ENCODE results near the gene MAP3K6.

The MAP3K6 gene

DNA sequence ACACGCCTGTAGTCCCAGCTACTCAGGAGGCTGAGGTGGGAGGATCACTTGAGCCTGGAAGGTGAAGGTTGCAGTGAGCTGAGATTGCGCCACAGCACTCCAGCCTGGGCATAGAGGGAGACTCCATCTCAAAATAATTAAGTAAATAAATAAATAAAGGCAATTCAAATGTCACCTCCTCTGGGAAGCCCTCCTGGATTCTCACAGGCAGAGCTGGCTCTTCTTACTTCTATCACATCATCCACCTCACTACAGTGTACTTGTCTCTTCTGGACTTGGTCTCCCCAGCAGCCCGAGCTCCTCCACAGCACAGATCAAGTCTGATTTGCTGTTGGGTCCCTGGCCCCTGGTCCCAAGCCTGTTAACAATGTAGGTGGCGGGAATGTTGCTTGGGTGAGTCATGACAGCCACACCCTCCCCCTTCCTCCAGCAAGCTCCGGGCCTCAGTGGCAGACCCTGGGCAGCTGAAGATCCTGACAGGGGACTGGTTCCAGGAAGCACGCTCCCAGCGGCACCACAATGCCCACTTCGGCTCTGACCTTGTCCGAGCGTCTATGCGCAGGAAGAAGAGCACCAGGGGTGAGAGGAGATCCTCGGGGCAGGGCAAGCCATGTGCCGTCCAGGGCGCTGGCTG lies 19.7 kb downstream of the MAP3K6 start:
- Histone ChIP-seq H3K36me3 (replicated peaks; ENCODE audit: insufficient read depth, low read length) (no peaks in the 10 kb centered on the region), H3K9ac (ENCODE audit: low read length) (no peak overlapping the region), H3K27me3 (replicated peaks; ENCODE audit: insufficient read depth, low read length) (no peaks in the 10 kb centered on the region), H3K79me2 (ENCODE audit: low read length) (no peaks in the 10 kb centered on the region), H3K9me3 (replicated peaks; ENCODE audit: insufficient read depth, low read length) (no peaks in the 10 kb centered on the region), H3K4me3 (ENCODE audit: low read length) (no peak overlapping the region), H3K4me1 (ENCODE audit: low read length) (peaks cover 4% of the 10 kb centered on the region), H3F3A (ENCODE audit: insufficient read depth, low read length) (no peaks in the 10 kb centered on the region), H2AFZ (ENCODE audit: low read length) (no peak overlapping the region), H4K20me1 (ENCODE audit: insufficient read depth, low read length) (no peaks in the 10 kb centered on the region), H3K4me2 (ENCODE audit: low read depth, low read length) (no peak overlapping the region), H3K27ac (ENCODE audit: low read length) (no peak overlapping the region), H3K9me2 (replicated peaks; ENCODE audit: insufficient read depth, low read length) (no peaks in the 10 kb centered on the region)
- TF ChIP-seq EZH2phosphoT487 (IDR thresholded peaks at IDR 0.05; ENCODE audit: low read length), result no peak
- no peak for TF ChIP-seq EZH2 (optimal IDR thresholded peaks at IDR 0.05; ENCODE audit: low read depth, low read length)
- TF ChIP-seq, protein P1, sequence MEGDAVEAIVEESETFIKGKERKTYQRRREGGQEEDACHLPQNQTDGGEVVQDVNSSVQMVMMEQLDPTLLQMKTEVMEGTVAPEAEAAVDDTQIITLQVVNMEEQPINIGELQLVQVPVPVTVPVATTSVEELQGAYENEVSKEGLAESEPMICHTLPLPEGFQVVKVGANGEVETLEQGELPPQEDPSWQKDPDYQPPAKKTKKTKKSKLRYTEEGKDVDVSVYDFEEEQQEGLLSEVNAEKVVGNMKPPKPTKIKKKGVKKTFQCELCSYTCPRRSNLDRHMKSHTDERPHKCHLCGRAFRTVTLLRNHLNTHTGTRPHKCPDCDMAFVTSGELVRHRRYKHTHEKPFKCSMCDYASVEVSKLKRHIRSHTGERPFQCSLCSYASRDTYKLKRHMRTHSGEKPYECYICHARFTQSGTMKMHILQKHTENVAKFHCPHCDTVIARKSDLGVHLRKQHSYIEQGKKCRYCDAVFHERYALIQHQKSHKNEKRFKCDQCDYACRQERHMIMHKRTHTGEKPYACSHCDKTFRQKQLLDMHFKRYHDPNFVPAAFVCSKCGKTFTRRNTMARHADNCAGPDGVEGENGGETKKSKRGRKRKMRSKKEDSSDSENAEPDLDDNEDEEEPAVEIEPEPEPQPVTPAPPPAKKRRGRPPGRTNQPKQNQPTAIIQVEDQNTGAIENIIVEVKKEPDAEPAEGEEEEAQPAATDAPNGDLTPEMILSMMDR (IDR thresholded peaks at IDR 0.05; ENCODE audit: low read length), result no peak
- DNase-seq, result no peak

DNA sequence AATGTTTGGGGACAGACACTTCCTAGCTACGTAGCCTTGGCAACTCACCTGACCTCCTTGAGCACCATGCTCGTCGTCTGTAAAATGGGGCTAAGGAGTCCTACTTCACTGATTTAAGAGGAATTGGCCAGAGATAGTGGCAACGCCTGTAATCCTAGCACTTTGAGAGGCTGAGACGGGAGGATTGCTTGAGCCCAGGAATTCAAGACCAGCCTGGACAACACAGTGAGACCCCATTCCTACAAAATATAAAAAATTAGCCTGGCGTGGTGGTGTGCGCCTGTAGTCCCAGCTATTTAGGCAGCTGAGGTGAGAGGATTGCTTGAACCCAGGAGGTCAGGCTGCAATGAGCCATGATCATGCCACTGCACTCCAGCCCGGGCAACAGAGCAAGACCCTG lies 20.4 kb downstream of the MAP3K6 start:
- Histone ChIP-seq H3K4me3 (ENCODE audit: low read length) (no peak overlapping the region), H3K27ac (ENCODE audit: low read length) (no peak overlapping the region), H3K9ac (ENCODE audit: low read length) (no peak overlapping the region), H3K4me2 (ENCODE audit: low read depth, low read length) (no peak overlapping the region), H3K79me2 (ENCODE audit: low read length) (no peaks in the 10 kb centered on the region), H2AFZ (ENCODE audit: low read length) (no peak overlapping the region), H3K36me3 (replicated peaks; ENCODE audit: insufficient read depth, low read length) (no peaks in the 10 kb centered on the region), H3K9me2 (replicated peaks; ENCODE audit: insufficient read depth, low read length) (no peaks in the 10 kb centered on the region), H3K4me1 (ENCODE audit: low read length) (peaks cover 9% of the 10 kb centered on the region), H3K9me3 (replicated peaks; ENCODE audit: insufficient read depth, low read length) (no peaks in the 10 kb centered on the region), H4K20me1 (ENCODE audit: insufficient read depth, low read length) (no peaks in the 10 kb centered on the region), H3F3A (ENCODE audit: insufficient read depth, low read length) (no peaks in the 10 kb centered on the region), H3K27me3 (replicated peaks; ENCODE audit: insufficient read depth, low read length) (no peaks in the 10 kb centered on the region)
- DNase-seq, result no peak
- TF ChIP-seq EZH2 (optimal IDR thresholded peaks at IDR 0.05; ENCODE audit: low read depth, low read length), result no peak

DNA sequence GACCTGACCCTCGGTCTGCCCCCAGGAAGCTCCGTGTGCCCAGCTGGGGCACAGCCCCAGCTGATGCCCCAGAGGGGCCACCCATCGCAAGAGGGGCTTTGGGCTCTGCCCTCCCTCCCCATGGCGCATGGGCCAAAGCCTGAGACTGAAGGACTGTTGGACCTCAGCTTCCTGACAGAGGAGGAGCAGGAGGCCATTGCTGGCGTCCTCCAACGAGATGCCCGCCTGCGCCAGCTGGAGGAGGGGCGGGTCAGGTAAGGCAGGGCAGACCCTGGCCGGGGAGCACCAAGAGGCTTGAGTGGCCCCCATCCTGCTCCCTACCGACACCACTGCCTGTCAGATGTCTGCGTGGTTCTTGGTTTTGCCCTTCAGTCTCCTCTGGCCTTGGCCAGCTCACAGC lies 21.5 kb downstream of the MAP3K6 start:
- Histone ChIP-seq H3K4me3 (ENCODE audit: low read length) (no peak overlapping the region), H3K9ac (ENCODE audit: low read length) (no peak overlapping the region), H3K27me3 (replicated peaks; ENCODE audit: insufficient read depth, low read length) (no peaks in the 10 kb centered on the region), H3K9me2 (replicated peaks; ENCODE audit: insufficient read depth, low read length) (no peaks in the 10 kb centered on the region), H3F3A (ENCODE audit: insufficient read depth, low read length) (no peaks in the 10 kb centered on the region), H3K4me2 (ENCODE audit: low read depth, low read length) (no peak overlapping the region), H3K9me3 (replicated peaks; ENCODE audit: insufficient read depth, low read length) (no peaks in the 10 kb centered on the region), H3K4me1 (ENCODE audit: low read length) (peaks cover 13% of the 10 kb centered on the region), H3K36me3 (replicated peaks; ENCODE audit: insufficient read depth, low read length) (no peaks in the 10 kb centered on the region), H4K20me1 (ENCODE audit: insufficient read depth, low read length) (no peaks in the 10 kb centered on the region), H2AFZ (ENCODE audit: low read length) (no peak overlapping the region), H3K79me2 (ENCODE audit: low read length) (no peaks in the 10 kb centered on the region), H3K27ac (ENCODE audit: low read length) (no peak overlapping the region)
- TF ChIP-seq EZH2 (optimal IDR thresholded peaks at IDR 0.05; ENCODE audit: low read depth, low read length) (no peak), EZH2phosphoT487 (IDR thresholded peaks at IDR 0.05; ENCODE audit: low read length) (no peak)
- TF ChIP-seq, protein P1 (IDR thresholded peaks at IDR 0.05; ENCODE audit: low read length), result no peak
- no peak for DNase-seq

DNA sequence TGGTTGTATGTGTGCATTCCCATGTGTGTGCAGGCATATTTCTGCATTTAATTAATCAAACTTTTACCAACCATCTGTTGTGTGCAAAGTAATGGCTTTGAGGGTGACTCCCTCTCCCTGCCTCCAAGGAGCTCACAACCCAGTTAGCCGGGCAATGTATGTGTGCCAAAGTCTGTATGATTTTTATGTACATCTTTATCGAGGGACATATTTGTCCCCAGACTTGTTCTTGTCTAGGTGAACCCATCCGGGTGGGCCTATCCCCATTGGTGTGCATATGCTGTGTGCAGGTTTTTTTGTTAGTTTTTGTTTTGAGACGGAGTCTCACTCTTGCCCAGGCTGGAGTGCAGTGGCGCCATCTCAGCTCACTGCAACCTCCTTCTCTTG lies 23.1 kb downstream of the MAP3K6 start:
- Histone ChIP-seq H4K20me1 (ENCODE audit: insufficient read depth, low read length) (no peaks in the 10 kb centered on the region), H3K36me3 (replicated peaks; ENCODE audit: insufficient read depth, low read length) (no peaks in the 10 kb centered on the region), H3K9me3 (replicated peaks; ENCODE audit: insufficient read depth, low read length) (no peaks in the 10 kb centered on the region), H3K9me2 (replicated peaks; ENCODE audit: insufficient read depth, low read length) (no peaks in the 10 kb centered on the region), H3K4me2 (ENCODE audit: low read depth, low read length) (no peak overlapping the region), H3K4me3 (ENCODE audit: low read length) (no peak overlapping the region), H2AFZ (ENCODE audit: low read length) (no peak overlapping the region), H3K27me3 (replicated peaks; ENCODE audit: insufficient read depth, low read length) (no peaks in the 10 kb centered on the region), H3K79me2 (ENCODE audit: low read length) (no peaks in the 10 kb centered on the region), H3K4me1 (ENCODE audit: low read length) (peaks cover 13% of the 10 kb centered on the region), H3K9ac (ENCODE audit: low read length) (no peak overlapping the region), H3F3A (ENCODE audit: insufficient read depth, low read length) (no peaks in the 10 kb centered on the region), H3K27ac (ENCODE audit: low read length) (no peak overlapping the region)
- no peak for DNase-seq
- TF ChIP-seq EZH2 (optimal IDR thresholded peaks at IDR 0.05; ENCODE audit: low read depth, low read length) (no peak), EZH2phosphoT487 (IDR thresholded peaks at IDR 0.05; ENCODE audit: low read length) (no peak)
- TF ChIP-seq, protein P1 (IDR thresholded peaks at IDR 0.05; ENCODE audit: low read length), result no peak

All from MM.1S (cell line).